SIG-M5 treated with dmso at 0.1 percent for 504 hours (cell line): ENCODE data around the gene ZNF787.
"Not testable (repeated sequence)": the region's sequence is repeated elsewhere in the genome, so short reads cannot be mapped to it uniquely, and the experiment has no call there.

Source experiments
- DNase-seq: peaks from one replicate; lab custom pipeline; 2025; ENCODE audit not compliant: unreplicated experiment; lab: John Stamatoyannopoulos, UW

Gene ZNF787

DNA sequence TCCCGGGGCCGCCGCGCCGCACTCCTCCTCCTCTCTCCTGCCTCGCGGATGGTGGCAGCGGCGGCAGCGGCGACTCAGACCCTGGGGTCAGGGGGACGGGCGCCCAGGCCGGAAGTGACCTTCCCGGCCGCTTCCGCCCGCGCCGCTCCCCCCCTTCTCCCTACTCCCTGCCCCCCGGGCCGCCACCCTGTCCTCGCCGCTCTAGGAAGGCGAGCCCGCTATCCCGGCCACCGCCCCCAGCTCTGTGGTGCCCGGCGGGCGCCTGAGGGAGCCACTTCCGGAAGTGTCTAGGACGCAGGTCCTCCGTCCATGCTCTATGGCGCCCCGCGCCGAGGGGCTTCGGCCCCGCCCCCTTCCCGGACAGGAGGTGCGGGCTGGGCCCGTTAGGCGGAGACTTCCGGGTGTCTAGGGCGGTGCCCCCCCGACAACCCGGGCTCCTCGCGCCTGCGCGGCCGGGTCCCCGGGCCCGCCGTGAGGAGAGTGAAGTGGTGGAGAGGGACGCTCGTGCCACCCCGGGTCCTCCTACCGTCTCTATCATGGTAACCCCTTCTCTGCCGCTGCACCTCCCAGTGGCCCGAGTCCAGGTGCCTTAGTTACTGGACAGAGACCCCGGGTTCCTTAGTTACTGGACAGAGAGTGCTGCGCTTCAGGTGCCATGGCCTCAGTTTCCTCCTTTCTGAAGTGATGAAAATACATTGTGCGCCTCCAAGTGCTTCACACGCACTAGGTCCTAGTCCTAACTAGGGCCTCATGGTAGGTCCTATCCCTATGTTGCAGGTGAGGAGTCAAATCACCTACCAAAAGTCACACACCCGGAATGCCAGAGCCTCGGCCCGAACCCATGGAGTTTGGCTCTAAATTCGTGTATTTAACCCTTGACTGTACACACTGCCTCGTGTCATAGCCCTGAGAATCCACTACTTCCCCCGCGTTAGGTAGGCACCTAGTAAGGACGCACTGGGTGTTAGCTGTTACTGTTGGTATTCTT lies at the start of gene ZNF787:
Gene ZNF787, minus strand, starts transcription at position 116 of the 988 bp plus-strand sequence. CDS start 18,078 bp downstream, outside the sequence.
- DNase-seq: peak; percentile 91

DNA sequence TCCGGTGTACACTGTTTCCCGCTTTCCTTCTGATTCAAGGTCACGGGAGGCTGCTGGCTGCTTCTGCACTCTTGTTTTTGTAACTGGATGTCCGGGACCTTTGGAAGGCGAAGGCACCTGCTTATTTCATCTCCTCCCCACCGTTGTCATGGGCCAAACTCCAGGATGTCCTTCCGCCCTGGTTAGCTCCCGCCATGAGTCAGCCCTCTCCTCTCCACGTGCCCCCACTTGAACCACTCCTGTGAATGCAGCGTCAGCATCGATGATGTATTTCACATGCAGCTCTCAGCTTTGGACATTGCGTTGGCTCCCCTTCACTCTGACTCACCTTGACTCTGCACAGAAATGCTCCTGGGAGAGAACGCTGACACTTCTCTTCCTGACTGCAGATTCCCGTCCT lies 49.2 kb upstream of the ZNF787 start:
- no peak for DNase-seq

- DNase-seq: no peak
Measured at GRCh38 chr19:56167064-56167578, 46.0 kb upstream of the ZNF787 start.

GRCh38 chr19:56163097-56163496 lies 42.0 kb upstream of the ZNF787 start:
- no peak for DNase-seq

GRCh38 chr19:56162258-56162657 lies 41.2 kb upstream of the ZNF787 start:
- DNase-seq: no peak

GRCh38 chr19:56161534-56161933 lies 40.4 kb upstream of the ZNF787 start:
- no peak for DNase-seq

DNA sequence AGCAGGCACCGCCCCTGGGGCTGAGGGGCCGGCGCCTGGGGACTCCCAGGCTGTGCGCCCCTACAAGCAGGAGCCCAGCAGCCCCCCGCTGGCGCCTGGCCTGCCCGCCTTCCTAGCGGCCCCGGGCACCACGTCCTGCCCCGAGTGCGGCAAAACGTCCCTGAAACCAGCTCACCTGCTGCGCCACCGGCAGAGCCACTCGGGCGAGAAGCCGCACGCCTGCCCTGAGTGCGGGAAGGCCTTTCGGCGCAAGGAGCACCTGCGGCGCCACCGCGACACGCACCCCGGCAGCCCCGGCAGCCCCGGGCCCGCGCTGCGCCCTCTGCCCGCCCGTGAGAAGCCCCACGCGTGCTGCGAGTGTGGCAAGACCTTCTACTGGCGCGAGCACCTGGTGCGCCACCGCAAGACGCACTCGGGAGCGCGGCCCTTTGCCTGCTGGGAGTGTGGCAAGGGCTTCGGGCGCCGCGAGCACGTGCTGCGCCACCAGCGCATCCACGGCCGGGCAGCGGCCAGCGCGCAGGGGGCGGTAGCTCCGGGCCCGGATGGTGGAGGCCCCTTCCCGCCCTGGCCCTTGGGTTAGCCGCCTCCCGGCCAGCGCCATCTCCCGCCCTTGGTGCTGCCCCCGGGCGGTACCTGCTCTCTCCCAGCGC lies 38.7 kb upstream of the ZNF787 start:
- no peak for DNase-seq

DNA sequence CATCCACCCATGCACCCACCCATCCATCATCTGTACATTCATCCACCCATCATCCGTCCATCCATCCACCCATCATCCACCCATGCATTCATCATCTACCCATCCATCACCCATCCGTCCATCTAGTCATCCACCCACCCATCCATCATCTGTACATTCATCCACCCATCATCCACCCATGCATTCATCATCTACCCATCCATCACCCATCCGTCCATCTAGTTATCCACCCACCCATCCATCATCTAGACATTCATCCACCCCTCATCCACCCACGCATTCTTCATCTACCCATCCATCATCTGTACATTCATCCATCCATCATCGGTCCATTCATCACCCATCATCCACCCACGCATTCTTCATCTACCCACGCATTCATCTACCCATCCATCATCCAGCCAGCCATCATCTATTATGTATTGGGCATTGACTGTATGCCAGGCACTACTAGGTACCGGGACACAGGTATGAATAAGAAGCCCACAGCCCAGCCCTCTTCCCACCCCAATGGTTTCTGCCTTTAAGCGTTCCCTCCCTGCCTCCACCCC lies 38.0 kb upstream of the ZNF787 start:
- DNase-seq: no peak

DNA sequence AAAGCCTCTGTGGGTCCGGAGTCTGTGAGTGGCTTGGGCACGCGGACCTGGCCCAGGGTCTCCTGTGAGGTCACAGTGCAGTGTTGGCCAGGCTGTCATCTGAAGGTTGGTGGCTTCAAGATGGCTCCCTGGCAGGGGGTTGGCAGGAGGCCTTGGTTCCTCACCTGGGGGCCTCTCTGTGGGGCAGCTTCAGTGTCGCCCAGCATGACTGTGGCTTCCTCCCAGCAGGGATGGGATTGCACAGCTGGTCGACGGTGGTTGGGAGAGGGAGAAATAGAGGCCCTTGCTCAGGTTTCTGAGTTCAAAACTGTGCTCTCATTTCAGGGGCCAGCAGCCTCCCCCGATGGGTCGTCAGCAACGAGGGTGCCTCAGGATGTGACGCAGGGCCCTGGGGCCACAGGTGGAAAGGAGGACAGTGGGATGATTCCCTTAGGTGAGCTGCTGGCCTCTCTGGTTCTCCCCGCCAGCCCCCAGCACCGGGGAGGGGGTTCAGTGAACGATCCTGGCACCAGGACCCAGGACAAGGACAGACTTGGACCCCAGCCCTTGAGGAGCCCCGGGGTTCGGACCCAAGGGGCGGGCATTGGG lies 37.2 kb upstream of the ZNF787 start:
- DNase-seq: no peak

- DNase-seq: no peak
Measured at GRCh38 chr19:56156768-56157167, 35.7 kb upstream of the ZNF787 start.

DNA sequence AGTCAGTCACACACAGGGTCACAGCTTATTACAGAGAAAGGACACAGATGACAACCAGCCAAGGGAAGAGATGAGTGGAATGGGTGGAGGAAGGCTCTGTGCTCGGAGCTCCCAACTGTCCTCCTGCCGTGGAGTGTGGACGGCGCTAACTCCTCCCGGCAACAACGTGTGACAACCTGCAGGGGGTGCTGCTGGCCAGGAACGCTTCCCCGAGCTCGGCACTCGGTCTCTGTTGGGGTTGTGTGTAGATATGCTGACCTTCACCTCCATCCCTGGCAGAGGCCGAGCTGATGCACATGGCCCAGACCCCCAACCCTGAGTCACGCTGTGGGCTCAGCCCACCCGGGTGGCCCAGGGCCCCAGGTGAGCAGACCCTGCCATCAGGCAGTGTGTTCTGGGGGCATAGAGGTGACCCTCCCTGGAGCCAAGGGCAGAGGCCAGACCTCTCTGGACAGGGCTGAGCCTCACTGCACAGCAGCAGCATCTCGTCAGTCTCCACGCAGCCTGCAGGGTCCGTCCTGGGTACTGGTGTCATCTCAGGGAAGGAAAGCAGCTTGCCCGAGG lies 34.1 kb upstream of the ZNF787 start:
- DNase-seq: no peak

DNA sequence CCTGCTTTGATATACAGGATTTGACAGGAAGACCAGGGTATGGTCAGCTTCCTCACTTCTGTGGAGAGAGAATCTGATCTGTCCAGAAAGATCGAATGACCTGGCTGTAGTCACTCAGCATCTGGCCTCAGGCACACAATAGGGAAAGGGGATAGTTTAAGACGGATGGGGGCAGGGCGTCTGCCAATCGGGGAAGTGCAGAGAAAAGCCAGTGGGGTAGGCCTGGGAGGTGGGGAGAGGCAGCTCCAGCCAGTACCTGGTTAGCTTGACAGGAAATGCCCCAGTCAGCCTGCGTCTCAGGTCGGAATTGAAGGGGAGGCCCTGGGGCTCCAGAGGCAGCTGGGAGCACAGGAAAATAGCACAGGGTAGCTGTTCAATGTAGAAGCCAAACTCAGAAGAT lies 32.4 kb upstream of the ZNF787 start:
- no peak for DNase-seq

- DNase-seq: no peak
Measured at GRCh38 chr19:56152644-56153043, 31.5 kb upstream of the ZNF787 start.

DNA sequence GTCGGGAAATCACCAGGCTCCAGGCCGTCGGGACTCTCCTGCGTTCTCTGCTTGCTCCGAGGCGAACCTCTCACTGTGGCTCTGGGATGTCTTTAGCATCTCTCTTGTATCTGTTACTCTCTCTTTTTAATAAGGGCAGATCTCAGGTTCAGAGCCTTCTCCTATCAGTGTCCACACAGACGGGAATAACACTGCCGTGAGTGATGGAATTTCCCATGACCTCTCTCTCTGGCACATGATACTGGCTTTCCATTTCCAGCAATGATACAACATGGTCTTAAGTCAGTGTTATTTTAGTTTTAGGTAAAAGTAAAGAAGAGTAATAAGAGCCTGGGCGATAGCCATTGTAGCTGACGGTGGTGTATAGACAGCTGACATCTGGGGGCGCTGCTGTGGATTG lies 29.3 kb upstream of the ZNF787 start:
- DNase-seq: no peak

DNA sequence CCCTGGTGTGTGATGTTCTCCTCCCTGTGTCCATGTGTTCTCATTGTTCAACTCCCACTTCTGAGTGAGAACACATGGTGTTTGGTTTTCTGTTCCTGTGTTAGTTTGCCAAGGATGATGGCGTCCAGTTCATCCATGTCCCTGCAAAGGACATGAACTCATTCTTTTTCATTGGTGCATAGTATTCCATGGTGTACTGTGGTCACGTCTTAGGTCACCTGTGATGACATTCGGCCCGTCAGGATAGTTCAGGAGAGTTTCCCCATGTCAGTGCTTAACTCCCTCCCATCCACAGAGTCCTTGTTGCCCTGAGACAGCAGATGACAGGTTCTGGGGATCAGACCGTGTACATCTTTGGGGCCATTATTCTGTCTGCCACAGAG lies 28.6 kb upstream of the ZNF787 start:
- no peak for DNase-seq

DNA sequence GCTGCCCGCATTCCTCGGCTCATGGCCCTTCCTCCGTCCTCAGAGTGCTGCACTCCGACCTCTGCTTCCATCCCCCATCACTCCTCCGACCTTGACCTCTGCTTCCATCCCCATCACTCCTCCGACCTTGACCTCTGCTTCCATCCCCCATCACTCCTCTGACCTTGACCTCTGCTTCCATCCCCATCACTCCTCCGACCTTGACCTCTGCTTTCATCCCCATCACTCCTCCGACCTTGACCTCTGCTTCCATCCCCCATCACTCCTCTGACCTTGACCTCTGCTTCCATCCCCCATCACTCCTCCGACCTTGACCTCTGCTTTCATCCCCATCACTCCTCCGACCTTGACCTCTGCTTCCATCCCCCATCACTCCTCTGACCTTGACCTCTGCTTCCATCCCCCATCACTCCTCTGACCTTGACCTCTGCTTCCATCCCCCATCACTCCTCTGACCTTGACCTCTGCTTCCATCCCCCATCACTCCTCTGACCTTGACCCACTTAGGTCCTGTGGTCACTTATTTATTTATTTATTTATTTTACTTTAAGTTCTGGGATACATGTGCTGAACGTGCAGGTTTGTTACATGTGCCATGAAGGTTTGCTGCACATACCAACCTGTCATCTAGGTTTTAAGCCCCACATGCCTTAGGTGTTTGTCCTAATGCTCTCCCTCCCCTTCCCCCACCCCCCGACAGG lies 28.0 kb upstream of the ZNF787 start:
- not testable (repeated sequence) for DNase-seq

GRCh38 chr19:56148096-56148495 lies 27.0 kb upstream of the ZNF787 start:
- no peak for DNase-seq

- DNase-seq: no peak
Measured at GRCh38 chr19:56147307-56147706, 26.2 kb upstream of the ZNF787 start.

- DNase-seq: no peak
Measured at GRCh38 chr19:56146904-56147303, 25.8 kb upstream of the ZNF787 start.

DNA sequence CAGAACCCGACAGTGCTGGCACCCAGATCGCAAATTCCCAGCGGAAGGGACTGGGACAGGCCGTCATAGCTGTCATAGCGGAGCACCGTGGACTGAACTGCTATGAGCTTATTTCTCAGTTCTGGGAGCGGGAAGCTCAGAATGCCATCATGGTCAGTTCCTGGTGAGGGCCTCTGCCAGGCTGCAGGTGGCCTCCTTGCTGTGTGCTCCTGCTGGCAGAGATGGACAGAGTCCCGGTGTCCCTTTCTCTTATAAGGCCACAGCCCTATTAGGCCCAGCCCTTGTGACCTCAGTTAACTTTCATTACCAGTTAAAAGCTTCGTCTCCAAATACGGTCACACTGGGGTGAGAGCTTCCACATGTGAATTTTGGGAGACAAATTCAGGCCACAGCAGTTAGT lies 24.6 kb upstream of the ZNF787 start:
- DNase-seq: no peak
